Measurements from ENCODE around the gene TMEM207.

The TMEM207 gene

DNA sequence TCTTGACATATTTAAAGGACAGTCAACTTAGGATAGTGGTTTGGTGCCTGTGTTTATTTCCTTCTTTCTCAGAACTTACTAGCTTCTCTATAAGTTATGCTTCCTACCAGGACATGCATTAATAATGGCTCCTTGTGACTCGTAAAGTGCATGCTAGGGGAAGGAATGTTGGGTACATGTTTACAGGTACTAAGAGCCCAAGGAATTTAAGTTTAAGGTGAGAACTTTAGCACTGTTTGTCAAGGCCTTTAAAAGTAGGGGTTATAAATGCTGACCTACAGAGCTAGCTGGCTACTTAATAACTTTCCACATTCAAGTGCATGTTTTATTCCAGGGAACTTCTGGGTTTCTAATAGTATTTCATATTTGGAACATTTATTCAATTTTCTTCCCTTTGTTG, at the start of gene TMEM207:
TSS of gene TMEM207 (minus strand) at position 101 of the 400 bp plus-strand sequence. CDS start at position 9, 92 bp downstream.
- TF ChIP-seq GATA2 (IDR thresholded peaks at IDR 0.05; ENCODE audit: low read depth, low read length) (no peak), GATA3 (IDR thresholded peaks at IDR 0.05; ENCODE audit: low read depth, low read length) (no peak)

DNA sequence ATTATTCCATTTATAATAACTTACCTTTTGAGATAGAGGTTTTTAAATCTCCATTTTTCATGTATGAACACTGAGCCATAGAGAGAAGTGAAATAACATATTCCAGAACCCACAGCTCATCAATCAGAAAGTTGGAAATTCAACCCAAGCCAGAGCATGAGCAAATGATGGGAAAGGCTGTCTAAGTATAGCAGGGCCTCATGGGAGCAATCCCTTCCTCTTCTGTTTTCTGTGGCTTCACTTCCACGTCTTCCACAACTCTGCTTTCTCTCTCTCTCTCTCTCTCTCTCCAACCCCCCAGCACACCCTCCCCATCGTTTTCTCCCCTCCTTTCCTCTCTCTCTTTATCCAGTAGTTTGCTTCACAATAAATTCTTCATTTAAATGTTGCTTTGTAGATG, 49.4 kb upstream of the TMEM207 start:
- TF ChIP-seq GATA3 (IDR thresholded peaks at IDR 0.05; ENCODE audit: low read depth, low read length) (no peak), GATA2 (IDR thresholded peaks at IDR 0.05; ENCODE audit: low read depth, low read length) (no peak)

DNA sequence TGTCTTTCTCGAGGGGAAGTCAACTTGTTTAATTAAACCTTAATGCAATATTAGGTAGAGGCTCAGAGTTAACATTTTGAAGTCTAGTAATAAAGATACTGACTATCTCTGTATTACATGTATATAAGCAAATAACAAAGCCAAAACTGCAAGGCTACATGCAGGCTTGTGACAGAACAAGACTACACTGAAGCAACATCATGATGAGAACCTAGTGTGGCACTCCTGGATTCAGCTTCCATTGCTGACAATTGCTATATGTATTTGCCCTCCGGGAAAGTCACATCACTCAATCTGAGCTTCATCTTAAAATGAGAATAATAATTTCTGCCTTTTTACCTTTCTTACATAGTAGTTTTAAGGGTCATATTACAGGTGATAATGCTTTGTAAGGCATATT, 48.6 kb upstream of the TMEM207 start:
- TF ChIP-seq GATA2 (IDR thresholded peaks at IDR 0.05; ENCODE audit: low read depth, low read length) = no peak
- no peak for TF ChIP-seq GATA3 (IDR thresholded peaks at IDR 0.05; ENCODE audit: low read depth, low read length)

DNA sequence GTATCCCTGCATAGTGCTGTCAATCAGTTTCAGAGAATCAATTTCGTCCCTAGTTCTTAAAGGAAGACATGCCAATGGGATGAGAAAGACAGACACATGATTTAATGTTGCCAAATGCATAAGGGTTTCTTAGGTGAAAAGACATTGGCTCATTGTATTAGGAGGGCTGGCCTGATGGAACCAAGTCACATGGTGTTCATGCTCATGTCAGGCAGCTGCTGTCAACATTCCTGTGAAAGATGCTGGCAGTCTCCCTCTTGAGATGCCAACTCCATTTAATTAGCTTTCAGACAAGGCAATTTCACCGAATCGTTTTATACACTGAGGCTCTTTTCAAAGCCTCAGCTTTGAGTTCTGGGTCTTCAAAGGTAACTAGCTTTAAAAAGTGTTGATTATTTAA, 48.1 kb upstream of the TMEM207 start:
- TF ChIP-seq GATA3 (IDR thresholded peaks at IDR 0.05; ENCODE audit: low read depth, low read length) (no peak), GATA2 (IDR thresholded peaks at IDR 0.05; ENCODE audit: low read depth, low read length) (no peak)

DNA sequence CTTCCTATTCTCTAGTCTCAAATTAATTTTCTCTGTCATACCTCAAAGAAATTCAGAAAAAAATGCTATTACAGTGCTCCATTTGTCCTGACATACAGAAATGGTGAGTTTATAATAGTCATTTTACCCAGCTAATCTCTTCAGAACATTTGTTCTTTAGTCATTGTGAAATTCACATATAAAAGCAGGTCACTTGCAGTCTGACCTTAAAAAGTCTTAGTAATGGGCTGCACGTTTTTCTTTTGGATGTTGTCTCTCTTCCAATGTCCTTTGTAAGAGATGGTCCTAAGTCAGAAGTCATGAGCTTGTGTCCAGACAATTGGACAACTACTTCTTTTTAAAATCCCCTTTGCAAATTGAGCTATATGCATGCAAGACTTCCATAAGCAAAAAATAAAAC, 47.2 kb upstream of the TMEM207 start:
- TF ChIP-seq GATA3 (IDR thresholded peaks at IDR 0.05; ENCODE audit: low read depth, low read length) (no peak), GATA2 (IDR thresholded peaks at IDR 0.05; ENCODE audit: low read depth, low read length) (no peak)

DNA sequence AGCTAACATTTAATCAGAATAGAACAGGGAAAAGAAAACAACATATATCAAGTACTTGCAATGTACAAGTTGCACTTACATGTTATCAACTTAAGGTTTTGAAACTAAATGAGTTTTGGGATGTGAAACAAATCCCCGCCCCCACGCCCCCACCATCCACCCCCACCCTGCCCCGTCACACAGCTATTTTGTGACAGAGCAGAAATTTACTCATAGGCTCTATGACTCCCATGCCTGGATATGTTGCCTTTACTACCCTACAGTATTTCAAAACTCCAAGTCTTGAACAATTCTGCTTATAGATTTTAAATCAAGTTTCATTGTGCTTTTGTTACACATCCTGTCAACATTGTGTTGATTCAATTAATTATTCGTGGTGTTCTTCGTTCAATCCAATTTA, 46.1 kb upstream of the TMEM207 start:
- TF ChIP-seq GATA2 (IDR thresholded peaks at IDR 0.05; ENCODE audit: low read depth, low read length) (no peak), GATA3 (IDR thresholded peaks at IDR 0.05; ENCODE audit: low read depth, low read length) (no peak)

DNA sequence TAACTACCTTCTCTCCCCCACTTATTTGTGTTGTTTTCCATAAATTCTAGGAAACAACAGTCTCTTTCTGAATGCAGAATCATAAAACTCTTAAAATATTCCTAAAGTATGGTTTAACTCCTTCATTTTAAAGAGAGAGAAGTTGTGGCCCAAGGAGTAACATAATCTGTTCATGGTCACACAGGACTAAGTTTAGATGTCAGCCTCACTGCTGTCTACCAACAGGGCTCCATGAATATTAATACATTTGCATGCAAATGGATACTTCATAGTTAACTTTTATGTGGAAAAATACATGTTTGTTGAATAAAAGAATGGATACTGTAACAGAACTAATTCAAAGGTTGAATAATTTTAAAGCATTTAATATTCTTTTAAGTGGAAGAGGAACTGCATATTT, 45.7 kb upstream of the TMEM207 start:
- TF ChIP-seq GATA3 (IDR thresholded peaks at IDR 0.05; ENCODE audit: low read depth, low read length) (no peak), GATA2 (IDR thresholded peaks at IDR 0.05; ENCODE audit: low read depth, low read length) (no peak)

DNA sequence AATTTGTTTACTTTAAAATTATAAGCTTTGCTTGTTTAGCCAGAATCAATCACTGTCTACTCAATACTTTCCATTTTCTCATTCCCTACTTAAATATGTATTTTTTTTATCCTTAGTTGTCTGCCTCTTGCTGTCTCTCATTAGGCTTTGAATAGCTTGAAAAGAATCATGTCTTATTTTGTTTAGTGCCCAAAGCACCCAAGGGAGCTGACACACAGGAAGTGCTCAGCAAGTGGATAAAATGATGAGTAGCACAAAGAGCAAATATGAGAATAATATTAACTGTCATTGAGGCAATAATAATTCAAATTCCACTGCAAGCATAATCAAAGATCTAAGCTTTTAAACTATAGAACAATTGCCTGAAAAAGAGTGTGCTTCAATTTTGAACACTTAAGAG, 45.2 kb upstream of the TMEM207 start:
- TF ChIP-seq GATA3 (IDR thresholded peaks at IDR 0.05; ENCODE audit: low read depth, low read length) = no peak
- no peak for TF ChIP-seq GATA2 (IDR thresholded peaks at IDR 0.05; ENCODE audit: low read depth, low read length)

DNA sequence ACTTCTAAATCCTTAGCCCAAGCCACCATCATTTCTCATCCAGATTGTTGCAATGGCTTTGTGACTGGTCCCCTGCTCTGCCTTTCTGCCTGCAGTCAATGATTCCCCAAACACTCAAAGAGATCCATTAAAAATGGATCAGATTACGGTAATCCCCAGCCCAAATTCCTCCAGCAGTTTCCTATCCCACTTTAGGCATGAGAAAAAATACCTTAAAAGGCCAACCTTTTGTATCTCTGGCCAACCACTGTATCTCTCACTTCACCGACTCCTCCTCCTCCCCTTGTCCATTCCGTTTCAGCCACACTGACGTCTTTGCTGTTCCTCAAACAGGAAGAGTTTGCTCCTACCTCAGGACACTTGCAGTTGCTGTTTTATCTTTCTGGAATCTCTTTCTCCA, 43.3 kb upstream of the TMEM207 start:
- TF ChIP-seq GATA3 (IDR thresholded peaks at IDR 0.05; ENCODE audit: low read depth, low read length) (no peak), GATA2 (IDR thresholded peaks at IDR 0.05; ENCODE audit: low read depth, low read length) (no peak)

DNA sequence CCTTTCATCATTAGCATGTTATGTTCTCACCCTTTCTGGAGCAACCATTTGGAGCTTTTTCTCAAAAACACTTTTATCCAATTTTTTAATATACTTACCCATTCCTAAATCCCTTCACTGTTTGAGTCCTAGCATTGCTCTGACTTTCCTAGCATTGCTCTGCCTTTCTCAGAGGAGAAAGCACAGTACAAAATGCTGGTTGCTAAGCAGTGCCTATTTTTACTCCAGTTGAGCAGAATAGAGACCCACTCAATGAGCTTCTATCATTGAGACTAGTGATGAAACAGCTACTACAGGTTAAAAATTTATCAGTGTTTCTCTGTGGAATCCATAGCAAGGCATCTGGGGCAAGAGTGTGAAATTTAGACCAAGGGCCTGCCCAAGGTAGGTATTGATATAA, 42.4 kb upstream of the TMEM207 start:
- TF ChIP-seq GATA2 (IDR thresholded peaks at IDR 0.05; ENCODE audit: low read depth, low read length) (no peak), GATA3 (IDR thresholded peaks at IDR 0.05; ENCODE audit: low read depth, low read length) (no peak)

DNA sequence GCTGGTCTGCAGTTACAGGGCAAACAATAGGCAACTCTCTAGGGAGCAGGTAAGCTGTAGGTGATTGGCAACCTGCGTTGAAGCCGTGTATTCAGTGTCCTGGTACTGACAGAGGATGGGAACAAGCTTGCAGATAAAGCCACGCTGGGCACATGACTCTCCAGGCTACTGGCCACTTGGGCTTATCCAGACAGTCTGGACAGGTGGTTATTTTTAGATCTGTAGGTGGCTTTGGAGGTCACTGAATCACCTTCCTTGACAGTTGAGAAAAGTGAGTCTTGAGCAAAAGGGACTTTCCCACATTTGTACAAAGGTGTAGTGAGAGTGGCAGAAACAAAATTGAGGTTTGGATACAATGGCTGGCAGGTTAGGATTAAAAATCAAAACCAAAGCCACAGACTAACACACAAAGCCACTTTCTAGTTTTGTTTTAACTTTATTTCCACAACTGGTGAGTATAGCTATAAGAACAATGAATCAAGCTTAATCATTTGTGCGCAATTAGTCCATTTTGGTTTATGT, 41.9 kb upstream of the TMEM207 start:
- TF ChIP-seq GATA2 (IDR thresholded peaks at IDR 0.05; ENCODE audit: low read depth, low read length) = no peak
- no peak for TF ChIP-seq GATA3 (IDR thresholded peaks at IDR 0.05; ENCODE audit: low read depth, low read length)

DNA sequence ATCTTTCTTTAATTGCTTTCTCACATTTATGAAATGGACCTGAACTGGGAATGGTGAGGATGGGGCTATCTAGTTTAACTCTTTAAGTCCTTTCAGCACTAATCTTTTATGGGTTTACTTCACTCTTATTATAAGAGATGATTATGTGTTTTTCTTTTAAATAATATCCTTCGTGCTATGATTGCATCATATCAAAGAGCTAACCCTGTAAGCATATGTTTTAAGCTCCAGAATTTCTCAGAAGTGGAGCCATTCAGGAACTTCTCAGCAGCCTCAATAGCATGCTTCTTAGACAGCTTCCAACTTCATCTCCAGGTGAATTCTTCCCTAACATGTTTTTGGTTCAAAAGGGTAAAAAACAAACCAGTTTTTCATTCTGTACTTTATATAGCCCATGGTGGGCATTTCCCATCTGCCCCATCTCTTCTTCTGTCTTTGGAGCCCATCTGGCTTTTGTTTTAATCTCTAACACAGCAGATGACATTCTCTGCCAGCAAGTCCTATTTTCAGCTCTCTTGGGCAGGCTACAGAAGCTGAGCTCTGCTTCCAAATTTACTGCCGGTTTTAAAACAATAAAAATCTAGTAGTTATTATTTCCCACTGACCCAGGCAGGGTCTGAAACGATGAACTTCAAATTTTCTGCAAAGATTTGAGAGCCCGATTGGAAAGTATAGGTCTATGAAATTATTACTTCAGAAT, 37.4 kb upstream of the TMEM207 start:
- TF ChIP-seq GATA2 (IDR thresholded peaks at IDR 0.05; ENCODE audit: low read depth, low read length) = no peak
- no peak for TF ChIP-seq GATA3 (IDR thresholded peaks at IDR 0.05; ENCODE audit: low read depth, low read length)

DNA sequence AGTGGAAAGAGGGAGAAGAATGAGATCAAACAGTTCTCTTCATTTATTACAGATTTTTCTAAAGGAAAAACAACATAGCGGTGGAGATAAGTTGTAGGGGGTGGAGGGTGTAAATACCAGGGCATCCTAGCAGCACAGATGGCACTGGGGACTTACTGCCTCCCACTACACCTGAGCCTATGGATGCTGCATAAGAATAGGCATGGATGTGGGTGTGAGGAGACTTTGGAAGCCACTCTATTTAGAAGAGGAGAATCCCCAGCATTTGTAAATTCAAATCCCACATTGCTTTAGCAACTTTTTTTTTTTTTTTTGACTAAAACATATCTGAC, 36.8 kb upstream of the TMEM207 start:
- TF ChIP-seq GATA3 (IDR thresholded peaks at IDR 0.05; ENCODE audit: low read depth, low read length) = no peak

DNA sequence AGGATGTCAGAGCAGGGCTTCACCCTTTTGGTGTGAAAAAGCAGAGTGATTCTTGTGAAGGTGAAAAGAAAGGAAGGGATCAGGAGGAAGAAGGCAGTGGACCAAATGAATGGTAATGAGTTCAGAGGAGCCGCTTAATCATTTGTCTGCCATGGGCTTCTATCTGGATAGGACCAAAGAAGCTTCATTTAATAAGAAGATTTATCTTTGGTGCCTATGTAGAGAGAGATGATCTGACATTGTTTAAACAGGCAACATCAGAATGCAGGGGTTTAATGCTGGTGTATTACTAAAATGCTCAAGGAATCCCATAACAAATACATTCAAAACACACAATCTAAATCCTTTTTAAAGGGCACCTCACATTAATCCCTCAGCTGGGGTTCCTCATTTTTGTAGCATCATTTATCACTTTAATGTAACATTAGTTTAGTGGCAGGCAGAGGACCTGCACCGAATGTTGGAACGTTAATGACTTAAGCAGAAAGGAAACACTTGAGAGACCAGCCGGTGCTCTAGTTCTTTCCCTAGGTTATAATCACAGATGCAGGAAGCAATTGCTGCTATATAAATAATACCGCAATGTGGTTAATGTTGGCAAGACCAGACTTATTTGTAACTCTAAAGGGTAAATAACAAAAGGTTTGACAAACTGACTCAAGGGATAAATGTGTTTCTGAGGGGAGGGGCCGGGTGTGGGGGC, 36.3 kb upstream of the TMEM207 start:
- TF ChIP-seq GATA2 (IDR thresholded peaks at IDR 0.05; ENCODE audit: low read depth, low read length) = no peak
- no peak for TF ChIP-seq GATA3 (IDR thresholded peaks at IDR 0.05; ENCODE audit: low read depth, low read length)

DNA sequence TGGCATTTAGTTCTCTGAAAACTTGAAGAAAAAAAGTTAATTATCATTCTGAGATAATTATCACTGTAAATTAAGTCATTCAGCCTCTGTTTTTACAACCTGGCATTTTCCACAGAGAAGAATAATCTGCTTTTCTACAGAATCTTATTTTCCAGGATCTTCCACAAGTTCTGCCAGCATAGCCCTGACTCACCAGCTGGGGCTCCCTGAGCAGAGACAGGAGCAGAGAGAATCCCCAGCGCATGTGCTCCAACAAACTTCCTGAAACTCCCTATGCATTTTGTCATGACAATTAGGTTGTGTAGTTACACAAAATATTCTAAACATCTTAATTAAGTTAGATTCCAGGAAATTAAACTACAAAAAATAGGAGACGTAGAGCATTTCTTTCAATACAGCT, 32.1 kb upstream of the TMEM207 start:
- TF ChIP-seq GATA3 (IDR thresholded peaks at IDR 0.05; ENCODE audit: low read depth, low read length) (no peak), GATA2 (IDR thresholded peaks at IDR 0.05; ENCODE audit: low read depth, low read length) (no peak)

Data from SH-SY5Y (cell line).